ENCODE measurements around the gene GBF1. TPM values are rescaled to one million over a fixed set of nuclear protein-coding genes. Genes with fewer than 3 reads are reported as not detected.
A peak's percentile ranks its signal among the peaks of the same experiment; 100 is the strongest.

GBF1 gene
- total RNA-seq, 1 donor, result 52.1 TPM

GRCh38 chr10:102384053-102384452 is 138.7 kb downstream of the GBF1 start:
- peak; percentile 15 for DNase-seq (ENCODE audit: low read depth)
- peak; percentile 16 for TF ChIP-seq CTCF (IDR thresholded peaks at IDR 0.05; ENCODE audit: insufficient read depth, low read length)

DNA sequence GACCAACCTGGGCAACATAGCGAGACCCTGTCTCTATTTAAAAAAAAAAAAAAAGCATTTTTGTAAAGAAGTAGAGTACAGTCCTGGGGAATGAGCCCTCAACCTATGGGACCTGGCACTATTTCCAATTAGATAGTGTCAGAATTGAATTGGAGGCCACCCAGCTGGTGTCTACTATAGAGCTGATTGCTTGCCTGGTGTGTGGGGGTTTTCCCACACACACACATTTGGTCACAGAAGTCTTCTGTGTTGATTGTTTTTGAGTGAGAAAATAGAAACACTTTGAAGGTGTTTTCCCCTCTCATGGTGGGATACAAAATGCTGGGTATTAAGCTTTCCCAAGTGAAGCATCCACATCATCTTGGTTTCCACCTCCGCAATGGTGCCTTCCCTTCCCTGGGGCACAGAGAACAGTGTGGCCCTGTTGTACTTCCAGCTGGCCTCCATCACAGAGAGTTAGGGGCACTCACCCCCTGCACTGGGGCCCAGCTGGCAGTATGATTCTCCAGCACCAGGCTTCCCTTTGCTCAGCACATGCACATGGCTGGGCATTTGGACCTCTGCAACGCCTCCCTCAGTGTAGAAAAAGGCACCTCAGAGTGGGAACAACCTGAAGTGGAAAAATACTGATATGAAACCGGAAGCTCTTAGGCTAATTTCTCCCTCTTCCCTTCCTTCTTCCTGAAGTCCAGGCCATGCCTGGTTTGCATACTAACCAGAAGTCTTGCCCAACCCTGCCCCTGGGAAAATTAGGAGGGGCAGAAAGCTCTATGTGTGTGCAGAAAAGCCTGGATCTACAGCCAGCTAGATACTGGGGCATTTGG is 139.5 kb downstream of the GBF1 start:
- DNase-seq (ENCODE audit: low read depth), result peak; percentile 58
- H3K4me3 ChIP-seq (ENCODE audit: low read depth, low read length), result no peak overlapping the region
- no peak for TF ChIP-seq CTCF (IDR thresholded peaks at IDR 0.05; ENCODE audit: insufficient read depth, low read length)

More at GRCh38 chr10:102384053-102384452, 138.7 kb downstream of the GBF1 start:
- no peak overlapping the region for H3K4me3 ChIP-seq (ENCODE audit: low read depth, low read length)

GRCh38 chr10:102389894-102390293 is 144.6 kb downstream of the GBF1 start:
- H3K4me3 ChIP-seq (ENCODE audit: low read depth, low read length), result no peak overlapping the region
- TF ChIP-seq CTCF (IDR thresholded peaks at IDR 0.05; ENCODE audit: insufficient read depth, low read length), result no peak
- no peak for DNase-seq (ENCODE audit: low read depth)

DNA sequence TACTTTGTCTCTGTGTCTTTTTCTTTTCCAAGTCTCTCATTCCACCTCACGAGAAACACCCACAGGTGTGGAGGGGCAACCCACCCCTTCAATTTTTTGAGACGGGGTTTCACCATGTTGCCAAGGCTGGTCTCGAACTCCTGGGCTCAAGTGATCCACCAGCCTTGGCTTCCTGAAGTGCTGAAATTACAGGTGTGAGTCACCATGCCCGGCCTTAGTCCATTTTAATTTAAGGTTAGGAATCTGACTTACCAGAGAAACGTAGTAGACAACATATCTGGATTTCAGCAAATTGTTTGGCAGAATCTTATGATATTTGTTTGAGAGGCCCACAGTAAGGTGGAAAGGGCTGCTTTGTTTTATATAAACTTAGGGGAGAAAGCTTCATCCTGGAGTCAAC is 147.0 kb downstream of the GBF1 start:
- no peak overlapping the region for H3K4me3 ChIP-seq (ENCODE audit: low read depth, low read length)
- DNase-seq (ENCODE audit: low read depth), result no peak
- no peak for TF ChIP-seq CTCF (IDR thresholded peaks at IDR 0.05; ENCODE audit: insufficient read depth, low read length)

DNA sequence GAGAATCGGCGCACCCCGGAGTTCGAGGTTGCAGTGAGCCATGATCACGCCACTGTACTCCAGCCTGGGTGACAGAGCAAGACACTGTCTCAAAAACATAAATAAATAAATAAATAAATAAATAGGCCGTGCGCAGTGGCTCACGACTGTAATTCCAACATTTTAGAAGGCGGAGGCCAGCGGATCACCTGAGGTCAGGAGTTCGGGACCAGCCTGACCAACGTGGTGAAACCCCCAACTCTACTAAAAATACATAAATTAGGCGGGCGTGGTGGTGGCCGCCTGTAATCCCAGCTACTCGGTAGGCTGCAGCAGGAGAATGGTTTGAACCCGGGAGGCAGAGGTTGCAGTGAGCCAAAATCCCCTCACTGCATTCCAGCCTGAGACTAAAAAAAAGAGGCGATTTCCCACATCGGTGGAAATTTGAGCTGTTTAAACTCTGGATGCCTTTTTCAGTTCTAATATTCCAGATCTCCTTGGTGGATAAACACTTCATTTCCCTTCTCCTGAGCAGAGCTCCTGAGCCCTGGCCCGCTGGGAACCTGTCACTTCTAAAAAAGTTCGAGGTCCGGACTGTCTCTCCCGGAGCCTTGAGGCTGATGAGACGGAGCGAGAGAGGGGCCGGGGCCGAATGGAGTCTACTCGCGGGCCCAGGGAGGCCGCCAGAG is 148.2 kb downstream of the GBF1 start:
- peak; percentile 93 for TF ChIP-seq CTCF (IDR thresholded peaks at IDR 0.05; ENCODE audit: insufficient read depth, low read length)
- DNase-seq (ENCODE audit: low read depth), result no peak
- peak overlapping the region; percentile 85 for H3K4me3 ChIP-seq (ENCODE audit: low read depth, low read length)

GRCh38 chr10:102394079-102394800 is 148.9 kb downstream of the GBF1 start:
- TF ChIP-seq CTCF (IDR thresholded peaks at IDR 0.05; ENCODE audit: insufficient read depth, low read length), result no peak
- peak; percentile 94 for DNase-seq (ENCODE audit: low read depth)
- H3K4me3 ChIP-seq (ENCODE audit: low read depth, low read length), result peak overlapping the region; percentile 85
